Naive B cell (primary cell): Measurements from ENCODE around the gene CEBPZ. TPM values are rescaled to one million over a fixed set of nuclear protein-coding genes. Genes with fewer than 3 reads are reported as not detected.
A peak's percentile ranks its signal among the peaks of the same experiment; 100 is the strongest.

ENCODE experiments used
- ATAC-seq, 2 donors: fragments of 150-1000 bp; cut with Tn5 transposase; 2 replicates each; pipeline ENCODE4 v1.10.0; 2021; ENCODE audit warnings: low read depth in 2 of 2, mild to moderate bottlenecking in 2 of 2, moderate library complexity in 2 of 2
- DNase-seq: peaks from one replicate; pipeline ENCODE4 v3.0.0; 2022
- H3K27ac Mint-ChIP-seq, 6 donors: one replicate each; pipeline ENCODE4 v1.8.0; 2020 to 2022; ENCODE audit warnings: mild to moderate bottlenecking in 6 of 6, mixed read lengths in 6 of 6, moderate library complexity in 5 of 6, inconsistent platforms in 2 of 6
- H3K27me3 Mint-ChIP-seq, 3 donors: one replicate each; pipeline ENCODE4 v1.8.0; 2021 to 2022; ENCODE audit warnings: mixed read lengths in 3 of 3, mild to moderate bottlenecking in 1 of 3
- H3K36me3 Mint-ChIP-seq, 2 donors: one replicate each; pipeline ENCODE4 v1.8.0; 2020 to 2022; ENCODE audit warnings: mixed read lengths in 2 of 2, inconsistent platforms in 1 of 2, mild to moderate bottlenecking in 1 of 2
- H3K4me1 Mint-ChIP-seq, 3 donors: one replicate each; pipeline ENCODE4 v1.8.0; 2020 to 2022; ENCODE audit warnings: mixed read lengths in 3 of 3, inconsistent platforms in 1 of 3, mild to moderate bottlenecking in 1 of 3, moderate library complexity in 1 of 3
- H3K4me3 Mint-ChIP-seq, 8 donors: one replicate each; pipeline ENCODE4 v1.8.0; 2020 to 2022; ENCODE audit warnings: mild to moderate bottlenecking in 8 of 8, mixed read lengths in 8 of 8, moderate library complexity in 8 of 8, inconsistent platforms in 2 of 8
- H3K9me3 Mint-ChIP-seq, 7 donors: one replicate each; pipeline ENCODE4 v1.8.0; 2020 to 2022; ENCODE audit warnings: mixed read lengths in 7 of 7, mild to moderate bottlenecking in 5 of 7, inconsistent platforms in 2 of 7, moderate library complexity in 1 of 7
- polyA plus RNA-seq, 6 donors: library from polyadenylated mRNA; unstranded; fragments of 300-500 nt; fragmentation: Illumina TruSeq; gene quantifications; one replicate each; pipeline ENCODE4 v1.2.3, GENCODE V29; 2021; ENCODE audit warnings: low read depth in 6 of 6

CEBPZ gene, protein sequence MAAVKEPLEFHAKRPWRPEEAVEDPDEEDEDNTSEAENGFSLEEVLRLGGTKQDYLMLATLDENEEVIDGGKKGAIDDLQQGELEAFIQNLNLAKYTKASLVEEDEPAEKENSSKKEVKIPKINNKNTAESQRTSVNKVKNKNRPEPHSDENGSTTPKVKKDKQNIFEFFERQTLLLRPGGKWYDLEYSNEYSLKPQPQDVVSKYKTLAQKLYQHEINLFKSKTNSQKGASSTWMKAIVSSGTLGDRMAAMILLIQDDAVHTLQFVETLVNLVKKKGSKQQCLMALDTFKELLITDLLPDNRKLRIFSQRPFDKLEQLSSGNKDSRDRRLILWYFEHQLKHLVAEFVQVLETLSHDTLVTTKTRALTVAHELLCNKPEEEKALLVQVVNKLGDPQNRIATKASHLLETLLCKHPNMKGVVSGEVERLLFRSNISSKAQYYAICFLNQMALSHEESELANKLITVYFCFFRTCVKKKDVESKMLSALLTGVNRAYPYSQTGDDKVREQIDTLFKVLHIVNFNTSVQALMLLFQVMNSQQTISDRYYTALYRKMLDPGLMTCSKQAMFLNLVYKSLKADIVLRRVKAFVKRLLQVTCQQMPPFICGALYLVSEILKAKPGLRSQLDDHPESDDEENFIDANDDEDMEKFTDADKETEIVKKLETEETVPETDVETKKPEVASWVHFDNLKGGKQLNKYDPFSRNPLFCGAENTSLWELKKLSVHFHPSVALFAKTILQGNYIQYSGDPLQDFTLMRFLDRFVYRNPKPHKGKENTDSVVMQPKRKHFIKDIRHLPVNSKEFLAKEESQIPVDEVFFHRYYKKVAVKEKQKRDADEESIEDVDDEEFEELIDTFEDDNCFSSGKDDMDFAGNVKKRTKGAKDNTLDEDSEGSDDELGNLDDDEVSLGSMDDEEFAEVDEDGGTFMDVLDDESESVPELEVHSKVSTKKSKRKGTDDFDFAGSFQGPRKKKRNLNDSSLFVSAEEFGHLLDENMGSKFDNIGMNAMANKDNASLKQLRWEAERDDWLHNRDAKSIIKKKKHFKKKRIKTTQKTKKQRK
- 10 to 100 TPM; 21.2 to 37.5 (median 27.9) TPM for polyA plus RNA-seq

DNA sequence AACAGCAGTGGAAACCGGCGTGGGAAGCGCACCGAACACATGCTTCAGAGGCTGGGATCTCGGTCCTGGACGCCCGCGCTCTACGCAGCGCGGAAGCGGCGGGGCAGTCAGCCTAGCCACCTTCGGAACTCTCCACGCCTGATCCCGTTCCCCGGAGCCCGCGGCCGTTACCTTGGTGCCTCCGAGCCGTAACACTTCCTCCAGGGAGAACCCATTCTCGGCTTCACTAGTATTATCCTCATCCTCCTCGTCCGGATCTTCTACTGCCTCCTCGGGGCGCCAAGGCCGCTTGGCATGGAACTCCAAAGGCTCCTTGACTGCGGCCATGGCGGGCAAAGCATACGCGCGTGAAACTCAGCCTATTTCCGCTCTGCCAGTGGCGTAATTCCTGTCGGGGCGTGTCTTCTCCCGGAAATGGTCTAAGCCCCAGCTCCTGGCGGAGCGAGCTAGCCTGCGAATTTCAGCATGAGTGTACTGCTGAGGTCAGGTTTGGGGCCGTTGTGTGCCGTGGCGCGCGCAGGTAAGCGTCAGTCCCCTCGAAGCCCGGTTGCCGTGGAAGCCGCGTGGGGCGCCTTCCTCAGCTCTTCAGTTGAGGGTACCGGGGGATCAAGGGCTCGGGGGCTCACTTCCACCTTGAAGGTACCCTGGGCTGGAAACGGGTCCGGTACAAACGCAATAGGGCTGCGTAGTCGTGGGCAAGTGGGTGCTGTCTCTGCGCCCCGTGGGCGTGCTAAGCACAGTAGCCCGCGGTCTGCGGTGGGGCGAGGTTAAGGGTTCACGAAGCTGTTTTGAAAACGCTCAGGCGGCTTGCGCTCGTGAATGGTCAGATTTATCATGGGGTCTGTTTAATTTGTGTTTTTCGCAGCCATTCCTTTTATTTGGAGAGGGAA lies at the start of gene CEBPZ, which contains the start of gene NDUFAF7:
CEBPZ (minus strand) TSS at position 356 of the 890 bp plus-strand sequence; CDS start at position 327, 29 bp downstream.
NDUFAF7 (plus strand) TSS at position 418 of the 890 bp plus-strand sequence; CDS start at position 466, 48 bp downstream.
- Mint-ChIP-seq H3K4me3 (no peak within 1 kb of the TSS), H3K36me3 (peaks cover 12 to 15% of the 10 kb centered on the region in 2 donors), H3K4me1 (peaks cover 21 to 34% (median 27%) of the 10 kb centered on the region in 3 donors), H3K27me3 (no peaks in the 10 kb centered on the region), H3K27ac (no peak within 1 kb of the TSS), H3K9me3 (no peaks in the 10 kb centered on the region)
- DNase-seq (peak; percentile 84), ATAC-seq (peak; percentile 89 to 91)

DNA sequence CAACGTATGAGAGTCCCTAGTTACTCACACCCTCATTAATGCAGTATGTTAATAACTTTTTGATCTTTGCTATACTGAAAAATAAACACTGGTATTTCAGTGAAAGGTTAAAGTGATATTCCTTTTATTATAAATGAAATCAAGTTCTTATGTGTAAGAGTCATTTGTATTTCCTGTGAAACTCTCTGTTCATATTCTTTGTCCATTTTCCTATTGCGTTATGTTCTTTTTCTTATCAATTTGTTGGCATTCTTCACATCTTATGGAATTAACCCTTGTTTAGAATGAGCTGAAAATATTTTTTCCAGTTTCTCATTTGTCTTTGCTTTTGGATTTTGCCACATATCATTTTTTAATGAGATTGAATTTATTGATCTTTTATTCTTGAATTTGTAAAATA lies 44.9 kb upstream of the CEBPZ start:
- Mint-ChIP-seq H3K36me3 (peaks cover 7 to 8% of the 10 kb centered on the region in 2 donors), H3K27ac (no peak overlapping the region)

DNA sequence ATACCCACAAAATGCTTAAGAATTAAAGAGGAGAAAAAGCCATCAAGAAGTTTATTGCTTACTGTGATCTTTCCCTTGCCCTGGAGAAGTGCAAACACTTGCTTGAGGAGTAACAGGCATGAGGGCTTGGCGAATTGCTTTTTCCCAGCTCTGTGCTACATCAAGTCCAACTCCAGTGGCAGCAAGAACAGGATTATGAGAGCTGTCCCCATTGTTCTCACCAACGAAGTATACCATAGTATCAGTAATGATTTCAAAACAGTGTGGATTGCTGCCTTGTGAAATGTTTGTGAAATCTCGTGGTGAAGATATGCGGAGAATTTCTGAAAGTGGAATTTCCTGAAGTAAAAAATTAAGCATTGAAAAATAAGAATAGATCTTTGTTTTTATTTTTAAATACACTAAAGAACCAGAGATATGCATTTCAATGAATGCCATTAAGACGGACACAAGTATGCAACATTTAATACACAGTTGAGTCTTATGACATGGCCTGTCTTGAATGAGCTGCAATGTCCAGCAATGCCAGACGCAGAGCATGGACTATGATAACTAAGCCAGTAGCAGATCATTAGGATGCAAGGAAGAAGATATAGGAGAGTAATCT lies 43.1 kb upstream of the CEBPZ start:
- DNase-seq (no peak), ATAC-seq (no peak)
- H3K36me3 Mint-ChIP-seq, result peaks cover 14 to 16% of the 10 kb centered on the region in 2 donors
- no peak overlapping the region for H3K4me3 Mint-ChIP-seq
- H3K4me1 Mint-ChIP-seq, result no peaks in the 10 kb centered on the region
- H3K9me3 Mint-ChIP-seq, result no peaks in the 10 kb centered on the region
- H3K27me3 Mint-ChIP-seq, result no peaks in the 10 kb centered on the region
- H3K27ac Mint-ChIP-seq, result no peak overlapping the region

More for the DNA sequence above, 44.9 kb upstream of the CEBPZ start:
- ATAC-seq (no peak), DNase-seq (no peak)
- H3K4me1 Mint-ChIP-seq, result no peaks in the 10 kb centered on the region
- no peaks in the 10 kb centered on the region for H3K27me3 Mint-ChIP-seq
- H3K9me3 Mint-ChIP-seq, result no peaks in the 10 kb centered on the region
- H3K4me3 Mint-ChIP-seq, result no peak overlapping the region

DNA sequence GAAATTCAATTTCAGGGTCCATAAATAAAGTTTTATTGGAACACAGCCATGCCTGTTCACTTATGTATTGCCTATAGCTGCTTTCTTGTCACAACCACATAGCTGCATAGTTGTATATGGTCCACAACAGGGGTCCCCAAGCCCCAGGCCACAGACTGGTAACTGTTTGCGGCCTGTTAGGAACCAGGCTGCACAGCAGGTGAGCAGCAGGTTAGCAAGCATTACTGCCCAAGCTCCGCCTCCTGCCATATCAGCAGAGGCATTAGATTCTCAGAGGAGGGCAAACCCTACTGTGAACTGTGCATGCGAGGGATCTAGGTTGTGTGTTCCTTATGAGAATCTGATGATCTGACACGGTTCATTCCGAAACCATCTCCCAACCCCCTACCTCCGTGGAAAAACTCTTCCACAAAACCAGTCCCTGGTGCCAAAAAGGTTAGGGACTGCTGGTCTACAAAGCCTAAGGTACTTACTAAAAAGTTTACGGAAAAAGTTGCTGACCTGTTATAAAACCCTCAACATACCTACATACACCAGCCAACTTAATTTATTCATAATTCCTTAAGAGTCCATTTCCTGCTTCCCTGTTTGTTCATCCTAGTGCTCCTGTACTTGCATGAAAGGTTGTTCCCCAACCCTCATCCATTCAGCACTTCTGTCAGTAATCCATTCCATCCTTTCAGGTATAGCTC lies 40.1 kb upstream of the CEBPZ start:
- H3K36me3 Mint-ChIP-seq, result peaks cover 27 to 30% of the 10 kb centered on the region in 2 donors
- H3K9me3 Mint-ChIP-seq, result no peaks in the 10 kb centered on the region
- peak overlapping the region in 1 of 6 donors; percentile 52 for H3K27ac Mint-ChIP-seq
- H3K27me3 Mint-ChIP-seq, result no peaks in the 10 kb centered on the region
- DNase-seq, result no peak
- no peak for ATAC-seq
- H3K4me1 Mint-ChIP-seq, result no peaks in the 10 kb centered on the region
- H3K4me3 Mint-ChIP-seq, result no peak overlapping the region

DNA sequence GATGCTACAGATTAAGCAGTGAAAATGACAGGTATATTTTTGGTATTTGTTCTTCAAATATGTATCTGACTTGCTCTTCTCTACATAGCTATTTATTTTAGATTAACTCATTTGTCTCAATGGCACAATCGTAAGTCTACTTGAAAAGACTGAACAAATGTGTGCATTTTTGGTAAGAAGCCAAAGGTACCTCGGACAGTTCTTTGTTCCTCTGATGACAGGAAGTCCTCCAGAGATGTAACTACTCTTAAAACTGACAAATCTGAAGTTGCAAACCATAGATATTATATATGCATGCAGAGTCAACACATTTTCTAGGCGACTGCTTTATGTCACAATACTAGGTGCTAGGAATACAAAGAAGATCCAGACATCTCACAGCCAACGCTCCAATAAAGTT lies 36.7 kb upstream of the CEBPZ start:
- H3K27me3 Mint-ChIP-seq, result no peaks in the 10 kb centered on the region
- ATAC-seq (no peak), DNase-seq (no peak)
- peaks cover 4 to 17% (median 9%) of the 10 kb centered on the region in 3 donors for H3K4me1 Mint-ChIP-seq
- H3K9me3 Mint-ChIP-seq, result no peaks in the 10 kb centered on the region
- H3K4me3 Mint-ChIP-seq, result no peak overlapping the region
- peaks cover 27 to 34% of the 10 kb centered on the region in 2 donors for H3K36me3 Mint-ChIP-seq
- H3K27ac Mint-ChIP-seq, result peak overlapping the region in 1 of 6 donors; percentile 9

DNA sequence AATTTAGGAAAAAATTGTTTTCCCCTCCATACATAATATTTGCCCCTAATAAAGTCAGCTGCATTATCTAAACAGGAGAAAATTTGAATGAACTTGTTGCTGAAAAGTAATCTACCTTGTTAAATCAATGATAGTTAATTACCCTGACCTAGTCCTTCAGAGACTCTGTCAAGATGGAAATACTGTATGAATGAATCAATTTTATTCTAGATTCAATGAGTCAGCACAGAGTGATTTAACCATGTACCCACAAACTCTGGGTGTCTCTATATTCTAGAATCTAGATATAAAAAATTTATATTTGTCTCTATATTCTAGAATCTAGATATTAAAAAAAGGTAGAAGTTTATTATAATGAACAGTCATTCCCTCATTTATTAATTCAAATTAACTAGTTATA lies 36.3 kb upstream of the CEBPZ start:
- Mint-ChIP-seq H3K27ac (no peak overlapping the region), H3K36me3 (peaks cover 27 to 34% of the 10 kb centered on the region in 2 donors), H3K4me1 (peaks cover 9 to 21% (median 13%) of the 10 kb centered on the region in 3 donors), H3K9me3 (no peaks in the 10 kb centered on the region), H3K27me3 (no peaks in the 10 kb centered on the region), H3K4me3 (no peak overlapping the region)
- no peak for ATAC-seq
- DNase-seq, result no peak

DNA sequence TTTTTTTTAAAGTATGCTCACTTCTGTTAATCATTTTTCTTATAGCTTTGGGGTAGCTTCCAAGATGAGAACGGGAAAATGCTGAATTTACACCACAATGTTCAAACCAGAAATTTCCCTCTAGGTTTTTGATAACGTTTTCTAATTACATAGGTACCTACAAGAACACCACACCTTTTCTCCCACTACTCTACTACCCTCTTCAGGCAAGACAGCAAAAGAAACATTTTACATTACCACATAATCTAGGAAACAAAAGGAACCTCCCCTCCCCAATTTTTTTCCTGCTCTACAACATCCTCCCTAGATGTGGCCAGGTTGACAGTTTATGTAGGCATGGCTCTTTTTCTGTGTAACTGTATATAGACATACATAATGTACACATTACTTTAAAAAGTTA lies 32.4 kb upstream of the CEBPZ start:
- ATAC-seq, result no peak
- Mint-ChIP-seq H3K36me3 (peaks cover 9 to 27% of the 10 kb centered on the region in 2 donors), H3K4me1 (peaks cover 16 to 28% (median 20%) of the 10 kb centered on the region in 3 donors), H3K9me3 (no peaks in the 10 kb centered on the region), H3K4me3 (no peak overlapping the region), H3K27ac (peak overlapping the region in 4 of 6 donors; percentile 1 to 85 (median 53)), H3K27me3 (no peaks in the 10 kb centered on the region)
- no peak for DNase-seq

DNA sequence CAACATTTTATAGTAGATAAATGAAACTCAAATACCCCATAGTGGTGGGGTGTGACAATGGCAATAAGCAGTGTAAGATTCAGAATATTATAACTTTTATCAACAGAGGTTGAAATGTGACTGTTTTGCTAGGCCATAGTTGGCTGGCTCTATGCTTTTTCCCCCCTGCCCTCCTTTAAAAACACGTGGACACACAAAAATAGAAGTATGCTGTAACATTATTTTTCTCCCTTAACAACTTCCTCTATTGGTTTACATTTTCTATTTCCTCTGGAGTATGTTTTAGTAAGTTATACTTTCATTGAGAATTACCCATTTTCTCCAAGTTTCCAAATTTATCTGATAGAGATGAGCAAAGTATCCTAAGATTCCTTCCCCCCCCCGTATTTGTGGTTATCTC lies 31.1 kb upstream of the CEBPZ start:
- peak; percentile 45 to 73 for ATAC-seq
- peak overlapping the region; percentile 15 to 90 (median 26) for H3K27ac Mint-ChIP-seq
- H3K36me3 Mint-ChIP-seq, result peaks cover 0 to 19% of the 10 kb centered on the region in 2 donors
- H3K27me3 Mint-ChIP-seq, result no peaks in the 10 kb centered on the region
- peak overlapping the region in 6 of 8 donors; percentile 7 to 61 (median 32) for H3K4me3 Mint-ChIP-seq
- no peak for DNase-seq
- H3K9me3 Mint-ChIP-seq, result no peaks in the 10 kb centered on the region
- H3K4me1 Mint-ChIP-seq, result peaks cover 16 to 28% (median 20%) of the 10 kb centered on the region in 3 donors

DNA sequence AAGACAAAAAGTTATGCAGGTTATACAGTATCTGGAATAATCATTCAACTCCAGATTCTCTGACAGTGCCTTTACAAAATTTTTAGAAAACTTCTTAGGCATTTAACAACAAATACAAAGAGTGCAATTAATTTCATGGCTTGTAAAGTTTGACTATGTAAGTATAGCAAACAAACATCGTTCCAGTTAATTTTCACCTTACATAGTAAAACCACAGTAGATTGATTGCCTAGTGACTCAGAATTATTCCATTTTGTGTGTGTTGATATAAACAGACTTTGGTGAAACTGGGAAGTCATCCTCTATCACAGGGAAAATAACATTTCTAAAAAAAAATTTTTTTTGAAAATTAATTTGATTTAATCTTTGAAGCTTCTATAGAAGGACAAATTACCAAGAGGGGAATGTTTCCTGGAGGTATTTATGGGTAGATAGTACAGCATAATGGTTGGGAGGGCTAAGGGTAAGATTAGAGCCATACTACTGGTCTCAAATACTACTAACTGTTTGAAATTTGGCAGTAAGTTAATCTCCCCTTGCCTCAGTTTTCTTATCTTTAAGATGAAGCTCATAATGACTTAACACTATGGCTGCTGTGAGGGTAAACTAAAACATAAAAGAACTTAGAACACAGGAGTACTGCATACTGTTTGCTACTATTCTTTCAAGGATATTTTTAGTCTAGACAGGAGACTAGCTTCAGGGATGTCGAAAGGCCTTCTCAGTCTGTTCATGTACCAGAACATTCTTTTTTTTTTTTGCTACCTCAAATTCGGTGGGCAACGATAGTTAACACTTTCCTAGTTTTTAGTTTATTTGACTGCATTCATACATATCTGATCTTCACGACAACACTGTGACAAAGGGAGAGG lies 19.7 kb upstream of the CEBPZ start:
- ATAC-seq (no peak), DNase-seq (no peak)
- Mint-ChIP-seq H3K27ac (peak overlapping the region in 2 of 6 donors; percentile 36 to 54), H3K4me3 (no peak overlapping the region), H3K4me1 (peaks cover 0 to 6% (median 0%) of the 10 kb centered on the region in 3 donors), H3K36me3 (peaks cover 5 to 32% of the 10 kb centered on the region in 2 donors), H3K27me3 (no peaks in the 10 kb centered on the region), H3K9me3 (no peaks in the 10 kb centered on the region)

DNA sequence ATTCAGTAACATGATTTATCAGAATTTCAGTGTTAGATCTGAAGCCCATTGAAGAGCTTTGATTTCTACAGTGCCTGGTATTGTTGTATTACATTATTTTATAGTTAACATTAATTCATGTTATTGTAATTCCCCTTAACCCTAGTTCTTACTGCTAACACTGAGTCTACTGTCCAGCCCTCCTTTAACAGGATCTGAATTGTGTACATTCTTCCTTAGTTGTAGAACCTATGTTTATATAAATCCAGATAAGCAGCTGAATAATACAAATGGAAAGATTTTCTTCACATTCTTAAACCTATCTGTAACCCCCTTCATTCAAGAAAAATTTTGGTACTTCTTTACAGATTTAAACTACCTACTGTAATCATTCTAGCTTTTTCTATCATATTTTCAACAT lies 14.8 kb upstream of the CEBPZ start:
- no peak overlapping the region for H3K27ac Mint-ChIP-seq
- ATAC-seq, result no peak
- H3K4me1 Mint-ChIP-seq, result peaks cover 0 to 6% (median 0%) of the 10 kb centered on the region in 3 donors
- H3K9me3 Mint-ChIP-seq, result no peaks in the 10 kb centered on the region
- no peak for DNase-seq
- peaks cover 13 to 22% of the 10 kb centered on the region in 2 donors for H3K36me3 Mint-ChIP-seq
- no peaks in the 10 kb centered on the region for H3K27me3 Mint-ChIP-seq
- H3K4me3 Mint-ChIP-seq, result no peak overlapping the region

DNA sequence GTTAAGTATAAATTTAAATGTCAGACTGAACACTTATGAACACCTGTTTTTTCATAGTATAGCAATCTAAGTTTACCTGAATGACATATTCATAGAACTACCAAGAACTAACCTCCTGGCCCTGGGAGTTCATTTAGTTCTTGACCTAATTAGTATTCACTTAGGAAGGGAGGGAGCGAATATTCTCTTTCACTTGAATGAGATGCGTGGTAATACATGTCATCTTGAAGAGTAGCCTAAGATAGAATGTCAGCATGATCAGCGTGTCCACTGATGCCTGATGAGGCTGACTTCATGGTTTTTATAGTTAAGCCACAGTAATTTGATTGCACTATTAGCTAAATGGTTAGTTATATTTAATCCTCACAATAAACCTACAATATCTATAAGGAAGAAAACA lies 13.4 kb upstream of the CEBPZ start:
- Mint-ChIP-seq H3K36me3 (peaks cover 13 to 24% of the 10 kb centered on the region in 2 donors), H3K27ac (peak overlapping the region in 2 of 6 donors; percentile 45 to 53), H3K9me3 (no peaks in the 10 kb centered on the region), H3K4me1 (peaks cover 0 to 5% (median 0%) of the 10 kb centered on the region in 3 donors), H3K4me3 (no peak overlapping the region), H3K27me3 (no peaks in the 10 kb centered on the region)
- DNase-seq (no peak), ATAC-seq (no peak)
